Measurements from ENCODE around the gene EPS8.

Gene EPS8

GRCh38 chr12:15625075-15625474 lies 164.1 kb downstream of the EPS8 start:
- no peak for TF ChIP-seq TAF1 (IDR thresholded peaks at IDR 0.05; ENCODE audit: borderline replicate concordance, insufficient read depth, low read length)
- no peak for TF ChIP-seq FOXP2 (optimal IDR thresholded peaks at IDR 0.05; ENCODE audit: borderline replicate concordance, extremely low read depth, extremely low read length, insufficient read depth)
- TF ChIP-seq POLR2AphosphoS5 (IDR thresholded peaks at IDR 0.05; ENCODE audit: low read depth, low read length): no peak
- no peak for TF ChIP-seq REST (IDR thresholded peaks at IDR 0.05; ENCODE audit: insufficient read depth in 1 of 2, low read depth in 2 of 2, low read length in 2 of 2)
- TF ChIP-seq SIN3A (IDR thresholded peaks at IDR 0.05; ENCODE audit: borderline replicate concordance, insufficient read depth, low read length): no peak

GRCh38 chr12:15620741-15621539 lies 168.2 kb downstream of the EPS8 start:
- no peak for TF ChIP-seq TAF1 (IDR thresholded peaks at IDR 0.05; ENCODE audit: borderline replicate concordance, insufficient read depth, low read length)
- TF ChIP-seq REST (IDR thresholded peaks at IDR 0.05; ENCODE audit: insufficient read depth in 1 of 2, low read depth in 2 of 2, low read length in 2 of 2): no peak

- no peak for TF ChIP-seq FOXP2 (optimal IDR thresholded peaks at IDR 0.05; ENCODE audit: borderline replicate concordance, extremely low read depth, extremely low read length, insufficient read depth)
- TF ChIP-seq SIN3A (IDR thresholded peaks at IDR 0.05; ENCODE audit: borderline replicate concordance, insufficient read depth, low read length): no peak
- no peak for TF ChIP-seq POLR2AphosphoS5 (IDR thresholded peaks at IDR 0.05; ENCODE audit: low read depth, low read length)
- no peak for TF ChIP-seq TAF1 (IDR thresholded peaks at IDR 0.05; ENCODE audit: borderline replicate concordance, insufficient read depth, low read length)
- no peak for TF ChIP-seq REST (IDR thresholded peaks at IDR 0.05; ENCODE audit: insufficient read depth in 1 of 2, low read depth in 2 of 2, low read length in 2 of 2)
Measured at GRCh38 chr12:15613981-15614380, 175.2 kb downstream of the EPS8 start.

GRCh38 chr12:15608941-15609340 lies 180.2 kb downstream of the EPS8 start:
- TF ChIP-seq TAF1 (IDR thresholded peaks at IDR 0.05; ENCODE audit: borderline replicate concordance, insufficient read depth, low read length) (no peak), FOXP2 (optimal IDR thresholded peaks at IDR 0.05; ENCODE audit: borderline replicate concordance, extremely low read depth, extremely low read length, insufficient read depth) (no peak), REST (IDR thresholded peaks at IDR 0.05; ENCODE audit: insufficient read depth in 1 of 2, low read depth in 2 of 2, low read length in 2 of 2) (no peak), SIN3A (IDR thresholded peaks at IDR 0.05; ENCODE audit: borderline replicate concordance, insufficient read depth, low read length) (no peak), POLR2AphosphoS5 (IDR thresholded peaks at IDR 0.05; ENCODE audit: low read depth, low read length) (no peak)

- no peak for TF ChIP-seq FOXP2 (optimal IDR thresholded peaks at IDR 0.05; ENCODE audit: borderline replicate concordance, extremely low read depth, extremely low read length, insufficient read depth)
- no peak for TF ChIP-seq SIN3A (IDR thresholded peaks at IDR 0.05; ENCODE audit: borderline replicate concordance, insufficient read depth, low read length)
- no peak for TF ChIP-seq POLR2AphosphoS5 (IDR thresholded peaks at IDR 0.05; ENCODE audit: low read depth, low read length)
- no peak for TF ChIP-seq REST (IDR thresholded peaks at IDR 0.05; ENCODE audit: insufficient read depth in 1 of 2, low read depth in 2 of 2, low read length in 2 of 2)
- no peak for TF ChIP-seq TAF1 (IDR thresholded peaks at IDR 0.05; ENCODE audit: borderline replicate concordance, insufficient read depth, low read length)
Measured at GRCh38 chr12:15608406-15608805, 180.8 kb downstream of the EPS8 start.

All from PFSK-1 (cell line).